G401 (cell line): ENCODE data around the gene KLRC4. TPM values are rescaled to one million over a fixed set of nuclear protein-coding genes. Genes with fewer than 3 reads are reported as not detected.
A peak's percentile ranks its signal among the peaks of the same experiment; 100 is the strongest.
"Not testable (repeated sequence)": the region's sequence is repeated elsewhere in the genome, so short reads cannot be mapped to it uniquely, and the experiment has no call there.

Experiments used
- DNase-seq: peaks from one replicate; pipeline ENCODE4 v3.0.0-alpha.2; 2015; ENCODE audit warnings: low spot score
- in situ Hi-C: cut with HindIII; loops from 2 replicates; pipeline ENCODE4 v1.10.0; 2016; ENCODE audit warnings: low sequenced_read_pairs, mixed read lengths
- total RNA-seq: library from RNA; depleted of rRNA; stranded (reverse); fragments of >200 nt; shearing (Covaris generic); gene quantifications from 2 replicates; pipeline ENCODE4 v1.2.3, GENCODE V29; 2014

The KLRC4 gene
- total RNA-seq, 1 experiment from 2014 or later = not detected

DNA sequence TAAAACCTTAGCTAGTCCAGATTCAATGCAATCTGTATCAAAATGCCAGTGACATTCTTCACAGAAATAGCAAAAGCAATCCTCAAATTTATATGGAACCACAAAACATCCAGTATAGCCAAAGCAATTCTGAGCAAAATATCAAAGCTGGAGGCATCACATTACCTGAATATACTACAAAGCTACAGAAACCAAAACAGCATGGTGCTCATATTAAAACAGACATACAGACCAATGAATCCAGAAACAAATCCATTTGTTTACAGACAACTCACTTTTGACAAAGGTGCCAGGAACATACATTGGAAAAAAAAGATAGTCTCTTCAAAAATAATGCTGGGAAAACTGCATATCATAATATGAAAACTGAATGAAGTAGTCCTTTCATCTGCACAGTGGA is 4.8 kb downstream of the KLRC4 start:
- in situ Hi-C loops = no loop called here
- DNase-seq = no peak

DNA sequence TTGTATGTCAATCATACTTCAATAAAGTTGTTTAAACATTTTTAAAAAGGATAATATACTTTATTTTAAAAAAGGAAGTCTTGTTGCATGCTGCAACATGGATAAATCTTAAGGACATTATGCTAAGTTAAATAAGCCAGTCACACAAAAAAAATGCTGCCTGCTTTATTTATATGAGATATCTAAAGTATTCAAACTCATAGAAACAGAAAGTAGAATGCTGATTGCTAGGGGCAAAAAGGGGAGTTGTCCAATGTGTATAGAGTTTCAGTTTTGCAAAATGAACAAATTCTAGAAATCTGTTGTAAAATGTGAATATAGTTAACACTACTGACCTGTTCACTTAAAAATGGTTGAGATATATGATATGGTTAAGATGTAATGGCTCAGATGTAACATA is 8.7 kb downstream of the KLRC4 start:
- in situ Hi-C loops = no loop called here

DNA sequence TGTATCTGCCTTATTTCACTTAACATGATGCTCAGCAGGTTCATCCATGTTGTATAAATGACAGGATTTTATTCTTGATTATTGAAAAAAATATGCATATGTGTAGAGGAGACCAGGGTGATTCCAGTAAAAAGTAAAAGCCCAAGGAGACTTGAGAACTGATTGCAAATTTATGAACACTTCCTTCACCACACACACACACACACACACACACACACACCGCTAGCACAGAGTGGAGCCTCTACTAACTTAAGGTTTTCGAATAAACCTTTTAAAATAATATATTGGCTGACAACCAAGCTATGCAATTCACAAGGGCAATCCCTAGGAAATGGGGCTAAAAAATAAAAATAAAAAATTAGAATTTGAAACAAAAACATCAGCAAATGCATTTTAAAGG is 11.4 kb downstream of the KLRC4 start:
- no peak for DNase-seq
- in situ Hi-C loops = no loop called here

More for the DNA sequence above, 8.7 kb downstream of the KLRC4 start:
- DNase-seq = no peak

DNA sequence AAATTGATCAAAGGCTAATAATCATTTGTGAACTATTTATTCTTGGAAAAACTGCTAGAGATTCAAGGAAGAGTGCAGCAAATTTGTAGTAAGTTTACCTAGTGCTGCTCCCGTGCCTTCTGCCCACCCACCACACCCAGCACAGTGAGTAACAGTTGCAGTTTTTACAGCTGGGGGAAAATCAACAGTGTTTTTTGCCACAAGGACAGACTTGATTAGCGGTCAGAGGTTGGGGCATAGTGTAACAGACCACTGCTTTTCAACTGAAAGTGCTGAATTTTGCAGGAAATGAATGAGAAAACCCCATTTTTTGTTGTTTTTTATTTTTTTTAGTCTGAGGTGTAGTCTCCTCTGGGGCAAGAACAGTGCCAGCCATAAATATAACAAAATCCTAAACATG is 12.3 kb downstream of the KLRC4 start:
- in situ Hi-C loops = no loop called here
- DNase-seq = no peak

DNA sequence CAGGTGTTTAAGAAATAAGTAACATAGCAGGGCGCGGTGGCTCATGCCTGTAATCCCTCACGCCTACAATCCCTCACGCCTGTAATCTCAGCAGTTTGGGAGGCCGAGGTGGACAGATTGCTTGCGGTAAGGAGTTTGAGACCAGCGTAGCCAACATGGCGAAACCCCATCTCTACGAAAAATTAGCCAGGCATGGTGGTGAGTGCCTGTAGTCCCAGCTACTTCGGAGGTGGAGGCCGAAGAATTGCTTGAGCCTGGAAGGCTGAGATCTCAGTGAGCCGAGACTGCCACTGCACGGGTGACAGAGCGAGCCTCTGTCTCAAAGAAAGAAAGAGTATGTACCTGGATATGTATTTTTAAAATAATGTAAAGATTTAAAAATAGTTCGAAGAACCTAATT is 13.4 kb downstream of the KLRC4 start:
- in situ Hi-C loops, DNase-seq: not testable (repeated sequence)

DNA sequence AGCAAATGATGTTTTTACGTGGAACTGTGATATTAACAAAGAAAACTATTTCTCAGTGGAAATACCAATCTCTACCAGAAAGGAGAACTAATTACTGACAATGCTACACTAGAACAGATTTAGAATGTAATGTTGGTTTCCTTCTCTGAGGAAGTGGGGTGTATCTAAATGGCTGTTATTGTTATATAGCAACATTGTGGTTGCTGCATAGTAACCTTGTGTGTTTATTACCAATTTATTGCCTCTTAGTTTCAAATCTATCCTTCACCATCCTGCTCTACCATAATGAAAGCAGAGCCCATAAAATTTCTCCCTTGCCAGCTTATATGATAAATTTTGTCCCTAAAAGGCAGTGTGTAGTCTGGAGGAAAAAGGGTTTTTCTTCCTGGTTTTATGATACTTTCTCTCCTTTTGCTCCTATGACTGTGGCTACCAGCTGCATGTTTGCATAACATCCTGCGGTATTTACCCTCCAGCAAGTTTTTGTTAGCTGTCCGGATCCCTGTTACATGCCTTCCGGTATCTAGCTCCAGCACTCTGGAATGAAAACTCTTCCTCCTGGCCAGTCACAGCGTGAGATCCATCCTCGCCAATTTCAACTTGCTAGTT is 14.1 kb downstream of the KLRC4 start:
- no peak for DNase-seq
- in situ Hi-C loops = no loop called here

DNA sequence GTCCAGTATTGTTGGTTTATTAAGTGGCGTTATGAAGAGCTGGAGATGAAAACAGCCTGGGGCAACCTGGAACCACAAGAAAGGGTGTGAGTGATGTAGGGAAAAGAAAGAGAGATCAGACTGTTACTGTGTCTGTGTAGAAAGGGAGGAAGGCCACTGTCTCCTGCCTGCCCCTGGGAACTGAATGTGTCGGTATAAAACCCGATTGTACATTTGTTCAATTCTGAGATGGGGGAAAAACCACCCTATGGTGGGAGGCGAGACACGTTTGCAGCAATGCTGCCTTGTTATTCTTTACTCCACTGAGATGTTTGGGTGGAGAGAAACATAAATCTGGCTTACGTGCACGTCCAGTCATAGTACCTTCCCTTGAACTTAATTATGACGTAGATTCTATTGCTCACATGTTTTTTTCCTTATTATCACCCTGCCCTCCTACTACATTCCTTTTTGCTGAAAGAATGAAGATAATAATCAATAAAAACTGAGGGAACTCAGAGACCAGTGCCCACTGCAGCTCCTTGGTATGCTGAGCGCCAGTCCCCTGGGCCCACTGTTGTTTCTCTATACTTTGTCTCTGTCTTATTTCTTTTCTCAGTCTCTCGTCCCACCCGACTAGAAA is 14.9 kb downstream of the KLRC4 start:
- DNase-seq, in situ Hi-C loops: not testable (repeated sequence)

DNA sequence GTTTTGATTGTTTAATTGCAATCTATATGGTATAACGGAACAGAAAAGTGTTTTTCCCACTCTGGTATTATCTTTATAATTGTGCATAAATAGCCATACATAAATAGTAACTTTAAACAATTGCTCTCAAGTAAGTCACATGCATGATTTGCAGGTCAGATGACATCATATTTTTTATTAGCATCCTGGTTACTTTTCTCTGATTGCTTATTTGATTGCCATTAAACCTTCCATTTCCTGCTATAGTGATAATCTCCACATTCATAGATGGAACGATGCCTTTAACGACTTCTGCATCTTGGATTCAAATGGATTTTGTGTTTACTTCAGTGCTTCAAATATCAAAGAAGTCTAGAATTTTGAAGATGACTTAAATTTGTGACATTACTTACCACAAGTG is 16.3 kb downstream of the KLRC4 start:
- in situ Hi-C loops = no loop called here
- DNase-seq = no peak

DNA sequence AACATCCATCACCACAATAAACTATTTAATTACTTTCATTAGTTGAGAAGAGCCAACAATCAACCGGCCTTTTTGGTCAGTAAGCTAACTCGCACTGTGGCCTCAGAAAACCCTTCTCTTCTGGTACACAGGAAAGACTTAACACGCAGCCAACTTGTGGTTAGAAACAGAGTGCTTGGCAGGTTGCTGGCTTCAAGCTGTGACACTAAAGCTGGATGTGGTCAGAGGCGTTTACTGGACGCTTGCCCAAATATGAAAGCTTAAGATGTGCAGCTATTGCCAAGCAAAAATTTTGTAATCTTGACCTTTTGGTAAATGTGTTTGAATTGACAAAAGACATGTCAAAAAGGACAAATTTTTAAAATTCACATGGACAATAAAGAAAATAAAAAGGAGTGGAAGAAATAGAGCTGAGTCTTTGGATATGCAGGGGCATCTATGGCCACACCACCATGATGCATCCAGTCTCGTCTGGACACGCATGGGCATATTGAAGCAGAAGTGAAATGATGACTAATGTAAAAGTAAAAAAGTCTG is 17.1 kb downstream of the KLRC4 start:
- peak; percentile 40 for DNase-seq
- in situ Hi-C loops = no loop called here

DNA sequence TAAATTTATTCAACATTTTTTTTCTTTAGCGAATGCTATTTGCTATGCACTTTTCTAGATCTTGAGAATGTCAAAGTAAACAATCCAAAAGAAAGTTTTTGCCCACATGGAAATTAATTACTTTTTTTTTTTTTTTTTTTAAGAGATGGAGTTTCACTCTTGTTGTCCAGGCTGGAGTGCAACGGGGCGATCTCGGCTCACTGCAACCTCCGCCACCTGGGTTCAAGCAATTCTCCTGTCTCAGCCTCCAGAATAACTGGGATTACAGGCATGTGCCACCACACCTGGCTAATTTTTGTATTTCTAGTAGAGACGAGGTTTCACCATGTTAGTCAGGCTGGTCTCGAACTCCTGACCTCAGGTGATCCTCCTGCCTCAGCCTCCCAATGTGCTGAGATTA is 18.6 kb downstream of the KLRC4 start:
- in situ Hi-C loops, DNase-seq: not testable (repeated sequence)

DNA sequence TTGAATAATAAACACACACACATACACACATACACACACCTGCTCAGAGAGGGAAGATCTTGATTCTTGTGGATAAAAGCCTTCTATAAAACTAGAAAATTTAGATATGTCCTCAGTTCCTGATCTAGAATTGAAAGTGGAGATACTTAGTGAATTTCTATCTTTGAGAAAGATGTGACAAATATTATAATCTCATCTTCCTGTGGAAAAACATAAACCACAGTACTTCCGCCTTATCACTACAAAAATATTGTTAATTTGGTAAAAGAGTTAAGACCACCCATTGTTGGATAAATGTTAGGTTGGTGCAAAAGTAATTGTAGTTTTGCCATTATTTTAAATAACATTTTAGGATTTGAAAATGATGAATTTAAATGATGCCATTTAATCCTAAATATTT is 19.7 kb downstream of the KLRC4 start, which contains the start of gene KLRK1:
KLRK1 (minus strand) TSS at position 138 of the 400 bp plus-strand sequence. CDS start 1,231 bp downstream, outside the sequence.
- in situ Hi-C loops = no loop called here
- no peak for DNase-seq

DNA sequence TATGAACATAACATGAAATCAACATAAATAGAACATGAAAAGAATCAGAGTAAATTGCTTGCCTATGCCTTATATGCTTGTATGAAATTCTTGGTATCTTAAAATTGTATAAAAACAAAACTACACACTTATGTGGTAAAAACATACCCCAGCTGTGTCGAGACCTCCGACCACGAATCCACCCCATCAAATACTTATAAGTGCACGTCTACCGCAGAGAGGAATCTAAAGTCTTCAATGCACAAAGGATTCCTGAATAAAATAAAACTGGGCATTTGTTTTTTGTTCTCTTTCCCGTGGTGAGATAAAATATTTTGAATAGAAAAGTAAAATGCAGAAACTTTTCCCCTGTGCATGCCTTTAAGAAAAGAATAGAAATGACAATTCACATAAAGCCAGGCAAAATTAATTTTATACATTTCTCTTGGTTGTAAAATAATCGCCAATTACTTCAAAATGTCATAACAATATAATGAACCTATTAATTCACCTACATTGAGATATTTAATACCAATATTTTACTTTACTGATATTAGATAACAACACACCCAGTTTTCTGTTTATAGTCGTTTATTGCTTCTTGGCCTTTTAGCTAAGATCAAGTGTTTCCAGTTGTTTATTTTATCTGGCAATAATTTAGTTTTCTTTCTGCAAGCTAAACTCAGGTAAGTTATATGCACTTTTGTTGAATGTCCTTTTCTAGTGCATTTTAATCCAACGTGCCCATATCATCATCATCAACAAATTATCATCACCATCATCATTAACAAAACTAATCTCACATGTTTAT is 20.7 kb downstream of the KLRC4 start:
- DNase-seq = no peak
- in situ Hi-C loops = no loop called here

DNA sequence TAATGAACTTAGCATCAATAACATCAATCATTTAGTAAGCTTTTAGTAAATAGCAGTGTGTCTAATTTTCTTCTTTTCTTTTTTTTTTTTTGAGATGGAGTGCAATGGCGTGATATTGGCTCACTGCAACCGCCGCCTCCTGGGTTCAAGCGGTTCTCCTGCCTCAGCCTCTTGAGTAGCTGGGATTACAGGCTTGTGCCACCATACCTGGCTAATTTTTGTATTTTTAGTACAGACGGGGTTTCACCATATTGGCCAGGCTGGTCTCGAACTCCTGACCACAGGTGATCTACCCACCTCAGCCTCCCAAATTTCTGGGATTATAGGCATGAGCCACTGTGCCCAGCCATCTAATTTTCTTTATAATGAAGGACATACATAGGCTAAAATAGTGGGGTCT is 22.1 kb downstream of the KLRC4 start:
- in situ Hi-C loops = not testable (repeated sequence)

DNA sequence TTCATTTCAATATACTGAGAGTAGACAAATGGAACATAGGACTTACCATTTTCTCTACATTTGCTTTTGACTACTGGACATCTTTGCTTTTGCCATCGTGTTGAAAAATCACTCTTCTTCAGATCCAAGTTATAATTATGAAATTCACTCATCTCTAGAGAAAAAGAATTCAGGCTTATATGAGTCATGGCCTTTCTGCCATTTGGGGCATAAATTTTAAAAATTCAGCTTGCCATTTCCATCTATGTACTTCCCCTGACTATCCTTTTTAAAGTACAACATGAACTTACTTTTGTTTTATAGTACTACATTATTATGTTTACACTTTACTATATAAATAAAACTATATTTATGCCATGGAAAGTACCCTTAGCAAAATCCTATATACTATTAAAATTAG is 22.7 kb downstream of the KLRC4 start:
- DNase-seq = no peak
- in situ Hi-C loops = no loop called here

More for the DNA sequence above, 22.1 kb downstream of the KLRC4 start:
- DNase-seq = not testable (repeated sequence)

DNA sequence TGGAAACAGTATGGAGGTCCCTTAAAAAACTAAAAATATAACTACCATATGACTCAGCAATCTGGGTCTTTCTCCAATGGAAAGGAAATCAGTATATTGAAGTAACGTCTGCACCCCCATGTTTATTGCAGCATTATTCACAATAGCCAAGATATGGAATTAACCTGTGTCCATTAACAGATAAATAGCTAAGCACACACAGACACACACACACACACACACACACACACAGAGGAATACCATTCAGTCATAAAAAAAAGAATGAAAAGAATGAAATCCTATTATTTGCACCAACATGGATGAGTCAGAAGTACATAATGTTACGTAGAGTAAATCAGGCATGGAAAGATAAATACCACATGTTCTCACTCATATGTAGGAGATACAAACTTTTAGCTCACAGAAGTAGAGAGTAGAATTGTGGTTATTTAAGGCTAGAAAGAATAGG is 24.4 kb downstream of the KLRC4 start:
- in situ Hi-C loops = no loop called here
- DNase-seq = no peak

DNA sequence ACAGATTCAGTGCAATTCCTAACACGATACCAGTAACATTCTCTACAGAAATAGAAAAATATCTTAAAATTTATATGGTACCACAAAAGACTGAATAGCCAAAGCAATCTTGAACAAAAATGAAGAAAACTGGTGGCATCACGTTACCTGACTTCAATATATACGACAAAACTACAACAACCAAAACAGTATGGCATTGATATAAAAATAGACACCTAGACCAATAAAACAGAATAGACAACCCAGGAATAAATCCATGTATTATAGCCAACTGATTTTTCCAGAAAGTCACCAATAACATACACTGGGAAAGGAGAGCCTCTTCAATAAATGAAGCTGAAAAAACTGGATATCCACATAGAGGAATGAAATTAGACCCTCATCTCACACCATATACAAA is 25.4 kb downstream of the KLRC4 start:
- in situ Hi-C loops = no loop called here

DNA sequence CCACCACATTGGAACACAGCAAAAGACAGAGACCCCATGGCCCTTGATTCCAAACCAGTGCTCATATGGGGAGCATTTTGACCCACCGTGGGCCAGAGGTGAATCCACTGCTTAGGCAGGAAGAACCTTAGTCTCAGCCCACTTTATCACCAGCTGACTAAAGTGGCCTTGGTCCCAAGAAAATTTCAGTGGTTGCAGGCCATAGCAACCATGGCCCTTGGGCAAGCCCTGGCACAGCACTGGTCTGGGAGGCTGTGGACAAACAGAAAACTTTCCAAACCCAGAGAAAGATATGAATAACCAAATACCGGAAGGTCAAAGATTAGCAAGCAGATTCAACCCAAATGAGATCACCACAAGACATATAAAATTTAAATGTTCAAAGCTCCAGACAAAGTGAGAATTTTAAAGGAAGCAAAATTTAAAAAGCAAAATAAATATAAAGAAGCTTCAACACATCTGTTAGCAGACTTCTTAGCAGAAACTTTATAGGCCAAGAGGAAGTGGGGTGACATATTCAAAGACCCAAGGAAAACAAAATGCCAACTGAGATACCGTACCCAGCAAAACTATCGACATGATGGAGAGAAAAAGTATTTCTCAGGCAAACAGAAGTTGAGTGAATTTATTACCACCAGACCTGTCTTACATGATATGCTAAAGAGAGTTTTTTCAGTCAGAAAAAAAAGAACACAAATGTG is 27.5 kb downstream of the KLRC4 start:
- in situ Hi-C loops = no loop called here
- no peak for DNase-seq

More for the DNA sequence above, 25.4 kb downstream of the KLRC4 start:
- DNase-seq = no peak

DNA sequence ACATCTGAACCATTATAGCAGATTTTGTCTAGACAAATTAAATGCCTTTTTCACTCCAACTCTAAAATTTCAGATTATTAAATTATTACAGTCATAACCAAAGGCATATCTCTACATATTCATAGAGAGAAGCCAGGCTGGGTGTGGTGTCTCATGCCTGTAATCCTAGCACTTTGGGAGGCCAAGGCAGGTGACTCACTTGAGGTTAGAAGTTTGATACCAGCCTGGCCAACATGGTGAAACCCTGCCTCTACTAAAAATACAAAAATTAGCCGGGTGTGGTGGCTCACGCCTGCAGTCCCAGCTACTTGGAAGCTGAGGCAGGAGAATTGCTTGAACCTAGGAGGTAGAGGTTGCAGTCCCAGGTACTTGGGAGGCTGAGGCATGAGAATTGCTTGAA is 30.8 kb downstream of the KLRC4 start:
- in situ Hi-C loops = not testable (repeated sequence)

DNA sequence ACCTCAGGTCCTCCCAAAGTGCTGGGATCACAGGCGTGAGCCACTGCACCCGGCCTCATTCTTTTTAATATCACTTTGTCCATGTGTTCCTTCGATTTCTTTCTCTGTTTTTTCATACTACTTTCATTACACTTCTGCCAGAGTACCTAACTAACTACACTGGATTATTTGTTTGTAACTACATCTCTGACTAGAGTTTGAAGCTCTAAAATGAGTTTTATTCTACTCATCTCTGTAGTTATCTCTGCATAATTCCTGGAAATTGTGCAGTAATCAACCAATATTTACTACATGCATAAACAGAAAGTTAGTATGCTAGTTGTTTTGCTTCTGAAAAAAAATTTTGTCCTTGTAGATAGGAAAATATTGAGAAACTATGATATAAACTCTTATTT is 34.9 kb downstream of the KLRC4 start:
- DNase-seq = no peak
- in situ Hi-C loops = no loop called here

More for the DNA sequence above, 30.8 kb downstream of the KLRC4 start:
- DNase-seq = not testable (repeated sequence)
